GM12865 (cell line): Measurements from ENCODE around the gene QRFP.

Experiments
- DNase-seq: peaks from one replicate; pipeline ENCODE4 v3.0.0; 2010; ENCODE audit warnings: low read depth
- H3K4me3 ChIP-seq: 2 replicates; pipeline ENCODE4 v1.5.1; 2011; ENCODE audit warnings: mild to moderate bottlenecking, low read depth, low read length, control low read depth
- CTCF ChIP-seq: IDR thresholded peaks from 2 replicates; pipeline ENCODE4 v1.5.1; 2011; ENCODE audit warnings: low read length, control low read depth, low read depth, inconsistent platforms; ENCODE audit not compliant: insufficient read depth; ENCODE audit errors: missing control alignments

Gene QRFP

GRCh38 chr9:130918101-130918825, 21.7 kb upstream of the QRFP start:
- no peak overlapping the region for H3K4me3 ChIP-seq
- TF ChIP-seq CTCF, result no peak
- no peak for DNase-seq

GRCh38 chr9:130917168-130917960, 20.8 kb upstream of the QRFP start:
- DNase-seq, result no peak
- TF ChIP-seq CTCF, result no peak
- no peak overlapping the region for H3K4me3 ChIP-seq

GRCh38 chr9:130915096-130915447, 18.5 kb upstream of the QRFP start:
- no peak for TF ChIP-seq CTCF
- no peak overlapping the region for H3K4me3 ChIP-seq
- no peak for DNase-seq

- H3K4me3 ChIP-seq, result no peak overlapping the region
- no peak for TF ChIP-seq CTCF
- DNase-seq, result no peak
Measured at GRCh38 chr9:130914417-130915095, 17.9 kb upstream of the QRFP start.

- no peak for DNase-seq
- no peak for TF ChIP-seq CTCF
- H3K4me3 ChIP-seq, result no peak overlapping the region
Measured at GRCh38 chr9:130913599-130914416, 17.2 kb upstream of the QRFP start.

- no peak overlapping the region for H3K4me3 ChIP-seq
- DNase-seq, result no peak
- TF ChIP-seq CTCF, result no peak
Measured at GRCh38 chr9:130912932-130913598, 16.5 kb upstream of the QRFP start.
